CD4-positive, alpha-beta T cell (primary cell): ENCODE results near the gene P2RX5. TPM values are rescaled to one million over a fixed set of nuclear protein-coding genes. Genes with fewer than 3 reads are reported as not detected.

Source experiments
- ATAC-seq: fragments of 200-7000 bp; cut with Tn5 transposase; one replicate; pipeline ENCODE4 v1.10.0; 2022; ENCODE audit warnings: mild to moderate bottlenecking; ENCODE audit not compliant: poor library complexity
- CTCF ChIA-PET: fragments of 350-600 bp; sonication (Branson Sonifier 250); formaldehyde crosslinking; loops from one replicate; lab custom pipeline; 2021; ENCODE audit warnings: antibody characterized with exemption, inconsistent platforms; lab: Charles Lee
- POLR2A ChIA-PET: fragments of 350-600 bp; sonication (Branson Sonifier 250); formaldehyde crosslinking; loops from one replicate; lab custom pipeline; 2021; ENCODE audit warnings: antibody characterized with exemption, inconsistent platforms; lab: Charles Lee
- DNase-seq, 14 experiments: peaks; one replicate each; pipeline ENCODE4 v3.0.0-alpha.2; 2013 to 2020; ENCODE audit warnings: mixed read lengths in 2 of 14
- H3K27ac ChIP-seq, 2 donors: one replicate each; pipeline versions ENCODE4 v1.5.1 to v1.7.0; 2013; ENCODE audit warnings: low read length in 2 of 2, low read depth in 1 of 2, mild to moderate bottlenecking in 1 of 2
- H3K27me3 ChIP-seq, 2 experiments: 1 replicate in 1 of 2; 2 replicates in 1 of 2; pipeline versions ENCODE4 v1.6.1 to v1.7.0; 2013; ENCODE audit warnings: low read length in 2 of 2, control low read depth in 1 of 2, mild to moderate bottlenecking in 1 of 2, moderate library complexity in 1 of 2; ENCODE audit not compliant: insufficient read depth in 2 of 2, control insufficient read depth in 1 of 2
- H3K36me3 ChIP-seq: one replicate; pipeline ENCODE4 v1.6.1; 2013; ENCODE audit warnings: low read length, control low read depth; ENCODE audit not compliant: insufficient read depth
- H3K4me1 ChIP-seq: one replicate; pipeline ENCODE4 v1.6.1; 2013; ENCODE audit warnings: low read length, control low read depth; ENCODE audit not compliant: insufficient read depth
- H3K4me3 ChIP-seq: one replicate; pipeline ENCODE4 v1.5.1; 2013; ENCODE audit warnings: mild to moderate bottlenecking, low read length, moderate library complexity
- H3K9me3 ChIP-seq, 2 experiments: 1 replicate in 1 of 2; 2 replicates in 1 of 2; pipeline versions ENCODE4 v1.6.1 to v1.7.0; 2013; ENCODE audit warnings: low read length in 2 of 2, mild to moderate bottlenecking in 2 of 2, control low read depth in 1 of 2, moderate library complexity in 1 of 2; ENCODE audit not compliant: control insufficient read depth in 1 of 2, insufficient read depth in 1 of 2
- H3K27ac Mint-ChIP-seq: one replicate; pipeline ENCODE4 v1.8.0; 2020; ENCODE audit warnings: mixed read lengths
- H3K27me3 Mint-ChIP-seq: one replicate; pipeline ENCODE4 v1.8.0; 2021; ENCODE audit warnings: mixed read lengths
- H3K36me3 Mint-ChIP-seq: one replicate; pipeline ENCODE4 v1.8.0; 2021; ENCODE audit warnings: low read depth, mixed read lengths
- H3K4me1 Mint-ChIP-seq: one replicate; pipeline ENCODE4 v1.8.0; 2021; ENCODE audit warnings: low read depth, mixed read lengths
- H3K4me3 Mint-ChIP-seq: one replicate; pipeline ENCODE4 v1.8.0; 2020; ENCODE audit warnings: mild to moderate bottlenecking, mixed read lengths
- H3K9me3 Mint-ChIP-seq: one replicate; pipeline ENCODE4 v1.8.0; 2020; ENCODE audit warnings: mixed read lengths
- intact Hi-C, 2 experiments: fragments of 100-400 bp; cut with DNase I in 1 of 2; cut with micrococcal nuclease in 1 of 2; formaldehyde crosslinking; loops; one replicate each; pipeline versions ENCODE4 v1.15.1 to v1.9.0; 2023 to 2025; cut with DNase I, micrococcal nuclease
- total RNA-seq, 174 experiments: library from RNA in 2 of 174; stranded (reverse) in 2 of 174; gene quantifications; one replicate each; pipeline ENCODE4 v1.2.3 and lab custom pipeline; 2021 to 2026
- TF ChIP-seq, protein P1 (sequence below): fragments of 200-600 bp; IDR thresholded peaks from one replicate; pipeline ENCODE4 v1.8.0; 2022; ENCODE audit warnings: antibody characterized with exemption, mild to moderate bottlenecking

Gene P2RX5
- total RNA-seq, 2 experiments from 2014 or later, result 14.3 to 16.0 TPM

DNA sequence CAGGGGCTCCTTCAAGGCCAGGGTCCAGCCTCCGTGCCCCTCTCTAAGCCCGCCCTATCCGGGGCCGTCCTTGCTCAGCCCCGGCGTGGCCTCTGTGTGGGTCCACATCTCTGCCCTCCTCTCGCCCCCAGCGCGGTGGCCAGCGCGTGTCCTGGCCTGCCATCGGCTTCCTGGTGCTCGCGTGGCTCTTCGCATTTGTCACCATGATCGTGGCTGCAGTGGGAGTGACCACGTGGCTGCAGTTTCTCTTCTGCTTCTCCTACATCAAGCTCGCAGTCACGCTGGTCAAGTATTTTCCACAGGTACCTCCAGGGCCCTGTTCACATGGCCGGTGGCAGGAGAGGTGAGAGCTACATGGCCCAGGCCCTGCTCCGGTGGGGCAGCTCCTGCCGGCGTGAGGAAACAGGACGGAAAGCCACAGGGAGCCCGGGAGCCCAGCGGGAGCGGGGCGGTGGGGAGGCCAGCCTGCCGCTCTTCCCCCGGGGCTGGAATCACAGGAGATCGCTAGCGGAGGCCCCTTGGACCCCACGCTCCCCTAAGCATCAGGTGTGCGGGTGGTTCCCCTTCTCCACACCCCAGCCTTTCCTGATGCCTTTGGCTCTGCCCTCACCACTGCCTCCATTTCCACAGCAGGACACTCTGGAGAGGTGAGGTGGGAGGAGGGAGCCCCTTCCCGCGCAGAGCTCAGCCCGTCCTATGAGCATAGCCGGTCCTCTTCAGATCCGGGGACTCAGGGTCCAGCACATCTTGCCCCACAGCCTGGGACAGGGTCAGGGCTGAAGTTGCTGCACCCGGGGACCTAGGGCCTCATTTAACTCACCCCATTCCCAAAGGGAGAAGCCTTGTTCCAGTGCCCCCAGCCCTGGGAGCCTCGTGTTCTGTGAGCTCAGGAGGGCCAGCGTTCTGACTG lies 37.8 kb downstream of the P2RX5 start:
- DNase-seq (no peak), ATAC-seq (no peak)
- no peak overlapping the region for H3K4me3 Mint-ChIP-seq
- H3K27ac Mint-ChIP-seq, result no peak overlapping the region
- no peaks in the 10 kb centered on the region for H3K36me3 Mint-ChIP-seq
- ChIA-PET POLR2A (no interaction called here), CTCF (no interaction called here)
- TF ChIP-seq, protein P1, sequence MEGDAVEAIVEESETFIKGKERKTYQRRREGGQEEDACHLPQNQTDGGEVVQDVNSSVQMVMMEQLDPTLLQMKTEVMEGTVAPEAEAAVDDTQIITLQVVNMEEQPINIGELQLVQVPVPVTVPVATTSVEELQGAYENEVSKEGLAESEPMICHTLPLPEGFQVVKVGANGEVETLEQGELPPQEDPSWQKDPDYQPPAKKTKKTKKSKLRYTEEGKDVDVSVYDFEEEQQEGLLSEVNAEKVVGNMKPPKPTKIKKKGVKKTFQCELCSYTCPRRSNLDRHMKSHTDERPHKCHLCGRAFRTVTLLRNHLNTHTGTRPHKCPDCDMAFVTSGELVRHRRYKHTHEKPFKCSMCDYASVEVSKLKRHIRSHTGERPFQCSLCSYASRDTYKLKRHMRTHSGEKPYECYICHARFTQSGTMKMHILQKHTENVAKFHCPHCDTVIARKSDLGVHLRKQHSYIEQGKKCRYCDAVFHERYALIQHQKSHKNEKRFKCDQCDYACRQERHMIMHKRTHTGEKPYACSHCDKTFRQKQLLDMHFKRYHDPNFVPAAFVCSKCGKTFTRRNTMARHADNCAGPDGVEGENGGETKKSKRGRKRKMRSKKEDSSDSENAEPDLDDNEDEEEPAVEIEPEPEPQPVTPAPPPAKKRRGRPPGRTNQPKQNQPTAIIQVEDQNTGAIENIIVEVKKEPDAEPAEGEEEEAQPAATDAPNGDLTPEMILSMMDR, result no peak
- intact Hi-C loops, result no loop called here
- Histone ChIP-seq H3K9me3 (no peaks in the 10 kb centered on the region), H3K4me1 (no peaks in the 10 kb centered on the region), H3K36me3 (peaks cover 3% of the 10 kb centered on the region), H3K27ac (no peak overlapping the region), H3K27me3 (no peaks in the 10 kb centered on the region), H3K4me3 (no peak overlapping the region)
- no peaks in the 10 kb centered on the region for H3K9me3 Mint-ChIP-seq
- H3K4me1 Mint-ChIP-seq, result no peaks in the 10 kb centered on the region
- no peaks in the 10 kb centered on the region for H3K27me3 Mint-ChIP-seq

DNA sequence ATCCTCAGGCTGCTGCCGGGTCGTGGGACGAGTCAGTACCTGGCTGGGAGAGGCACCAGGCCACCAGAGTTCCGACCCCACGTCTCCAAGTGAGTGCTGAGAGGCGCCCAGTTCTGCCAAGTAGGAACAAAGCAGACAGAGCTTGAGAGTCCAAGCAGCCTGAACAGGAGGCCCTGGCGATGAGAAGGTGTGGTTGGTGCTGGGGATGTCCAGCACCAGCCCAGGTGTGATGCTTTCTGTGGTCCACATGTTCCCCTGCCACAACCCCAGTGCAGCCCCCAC lies 38.4 kb downstream of the P2RX5 start:
- intact Hi-C loops, result no loop called here
- Histone ChIP-seq H3K4me1 (no peaks in the 10 kb centered on the region), H3K36me3 (peaks cover 3% of the 10 kb centered on the region), H3K4me3 (no peak overlapping the region), H3K27ac (no peak overlapping the region), H3K27me3 (no peaks in the 10 kb centered on the region), H3K9me3 (no peaks in the 10 kb centered on the region)
- CTCF ChIA-PET, result no interaction called here
- H3K27me3 Mint-ChIP-seq, result no peaks in the 10 kb centered on the region
- no peak overlapping the region for H3K4me3 Mint-ChIP-seq
- DNase-seq (no peak), ATAC-seq (no peak)
- POLR2A ChIA-PET, result no interaction called here
- H3K27ac Mint-ChIP-seq, result no peak overlapping the region
- TF ChIP-seq, protein P1, result no peak
- no peaks in the 10 kb centered on the region for H3K4me1 Mint-ChIP-seq
- H3K9me3 Mint-ChIP-seq, result no peaks in the 10 kb centered on the region
- no peaks in the 10 kb centered on the region for H3K36me3 Mint-ChIP-seq

DNA sequence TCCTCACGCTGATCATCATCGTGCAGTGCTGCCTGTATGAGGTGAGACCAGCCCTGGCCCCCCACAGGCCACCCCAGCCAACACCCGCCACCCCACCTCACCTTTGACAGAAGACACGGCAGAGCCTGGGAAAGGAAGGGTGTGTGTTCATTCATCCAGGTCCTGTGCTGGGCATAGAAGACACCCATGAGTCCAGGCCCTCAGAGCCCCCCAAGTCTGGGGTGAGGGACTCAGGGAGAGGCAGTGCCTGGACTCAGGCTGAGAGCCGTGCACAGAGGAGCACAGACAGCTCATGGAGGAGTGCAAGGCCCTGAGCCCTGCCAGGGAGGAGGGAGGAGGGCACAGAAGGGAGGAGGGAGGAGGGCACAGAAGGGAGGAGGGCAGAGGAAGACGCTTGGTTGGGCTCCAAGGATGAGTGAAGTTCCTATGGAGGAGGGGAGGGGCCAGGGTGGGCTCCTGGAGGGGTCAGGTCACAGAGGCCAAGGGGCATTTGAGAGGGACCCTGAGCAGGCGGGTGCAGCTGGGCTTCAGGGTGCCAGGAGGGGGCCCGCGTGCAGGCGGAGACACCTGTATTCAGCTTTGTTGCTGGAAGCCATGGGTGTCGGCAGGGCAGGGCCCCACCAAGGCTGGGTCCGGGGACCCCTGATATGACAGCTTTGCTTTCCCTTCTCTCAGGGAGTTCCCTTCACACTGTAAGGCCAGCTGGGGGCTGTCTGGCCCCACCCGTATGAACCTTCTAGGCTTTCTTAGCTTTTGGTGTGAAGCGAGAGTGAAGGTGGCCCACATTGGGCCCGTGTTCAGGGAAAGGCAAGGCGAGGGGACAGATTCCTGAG lies 39.0 kb downstream of the P2RX5 start:
- Mint-ChIP-seq H3K27ac (no peak overlapping the region), H3K9me3 (no peaks in the 10 kb centered on the region), H3K4me1 (no peaks in the 10 kb centered on the region), H3K27me3 (no peaks in the 10 kb centered on the region), H3K4me3 (no peak overlapping the region), H3K36me3 (no peaks in the 10 kb centered on the region)
- no peaks in the 10 kb centered on the region for H3K9me3 ChIP-seq
- CTCF ChIA-PET, result no interaction called here
- intact Hi-C loops, result no loop called here
- H3K27me3 ChIP-seq, result no peaks in the 10 kb centered on the region
- H3K27ac ChIP-seq, result no peak overlapping the region
- no peak overlapping the region for H3K4me3 ChIP-seq
- POLR2A ChIA-PET, result no interaction called here
- H3K4me1 ChIP-seq, result no peaks in the 10 kb centered on the region
- TF ChIP-seq, protein P1, result no peak
- no peak for DNase-seq
- ATAC-seq, result no peak
- peaks cover 3% of the 10 kb centered on the region for H3K36me3 ChIP-seq
